ENCODE data around the gene ALDH3B2. TPM values are rescaled to one million over a fixed set of nuclear protein-coding genes. Genes with fewer than 3 reads are reported as not detected.
A peak's percentile ranks its signal among the peaks of the same experiment; 100 is the strongest.
"Not testable (repeated sequence)": the region's sequence is repeated elsewhere in the genome, so short reads cannot be mapped to it uniquely, and the experiment has no call there.

ALDH3B2 gene
- total RNA-seq, 1 donor from 2014 or later, result not detected

DNA sequence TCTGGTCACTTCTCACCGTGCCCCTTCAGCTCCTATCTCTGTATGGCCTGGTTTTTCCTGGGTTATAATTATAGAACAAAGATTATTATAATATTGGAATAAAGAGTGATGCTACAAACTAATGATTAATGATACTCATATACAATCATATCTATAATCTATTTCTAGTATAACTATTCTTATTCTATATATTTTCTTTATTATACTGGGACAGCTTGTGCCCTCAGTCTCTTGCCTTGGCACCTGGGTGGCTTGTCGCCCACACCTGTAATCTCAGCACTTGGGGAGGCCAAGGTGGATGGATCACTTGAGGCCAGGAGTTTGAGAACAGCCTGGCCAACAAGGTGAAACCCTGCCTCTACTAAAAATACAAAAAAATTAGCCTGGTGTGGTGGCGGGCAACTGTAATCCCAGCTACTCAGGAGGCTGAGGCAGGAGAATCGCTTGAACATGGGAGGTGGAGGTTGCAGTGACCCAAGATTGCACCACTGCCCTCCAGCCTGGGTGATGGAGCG lies 14.7 kb downstream of the ALDH3B2 start:
- DNase-seq; H3K36me3 ChIP-seq; H3K4me1 ChIP-seq; H3K27ac ChIP-seq (replicated peaks); H3K27me3 ChIP-seq (ENCODE audit: low read depth); H3K9me3 ChIP-seq (replicated peaks); intact Hi-C loops (cut with micrococcal nuclease); H3K4me3 ChIP-seq: not testable (repeated sequence)
- TF ChIP-seq, protein P1, sequence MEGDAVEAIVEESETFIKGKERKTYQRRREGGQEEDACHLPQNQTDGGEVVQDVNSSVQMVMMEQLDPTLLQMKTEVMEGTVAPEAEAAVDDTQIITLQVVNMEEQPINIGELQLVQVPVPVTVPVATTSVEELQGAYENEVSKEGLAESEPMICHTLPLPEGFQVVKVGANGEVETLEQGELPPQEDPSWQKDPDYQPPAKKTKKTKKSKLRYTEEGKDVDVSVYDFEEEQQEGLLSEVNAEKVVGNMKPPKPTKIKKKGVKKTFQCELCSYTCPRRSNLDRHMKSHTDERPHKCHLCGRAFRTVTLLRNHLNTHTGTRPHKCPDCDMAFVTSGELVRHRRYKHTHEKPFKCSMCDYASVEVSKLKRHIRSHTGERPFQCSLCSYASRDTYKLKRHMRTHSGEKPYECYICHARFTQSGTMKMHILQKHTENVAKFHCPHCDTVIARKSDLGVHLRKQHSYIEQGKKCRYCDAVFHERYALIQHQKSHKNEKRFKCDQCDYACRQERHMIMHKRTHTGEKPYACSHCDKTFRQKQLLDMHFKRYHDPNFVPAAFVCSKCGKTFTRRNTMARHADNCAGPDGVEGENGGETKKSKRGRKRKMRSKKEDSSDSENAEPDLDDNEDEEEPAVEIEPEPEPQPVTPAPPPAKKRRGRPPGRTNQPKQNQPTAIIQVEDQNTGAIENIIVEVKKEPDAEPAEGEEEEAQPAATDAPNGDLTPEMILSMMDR (IDR thresholded peaks at IDR 0.05; ENCODE audit: borderline replicate concordance), result peak; percentile 50

DNA sequence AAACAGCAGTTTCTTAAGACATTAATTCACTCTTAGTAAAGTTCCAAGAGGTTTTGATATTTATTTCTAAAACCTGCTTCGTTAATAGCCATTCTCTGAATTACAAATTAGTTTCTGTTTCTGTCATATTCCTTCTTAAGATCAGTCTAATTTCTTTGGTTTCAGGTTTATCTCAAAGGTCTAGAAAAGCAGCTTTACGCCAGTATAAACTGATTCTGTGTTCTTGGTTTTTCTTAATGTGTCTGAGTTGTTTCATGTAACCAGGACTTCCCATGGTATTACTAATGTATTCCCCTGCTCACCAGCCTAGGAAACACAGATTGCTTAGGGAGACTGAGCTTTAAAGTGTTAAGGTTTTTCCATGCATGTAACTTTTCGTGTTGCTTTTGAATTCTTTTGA lies 17.1 kb downstream of the ALDH3B2 start:
- TF ChIP-seq, protein P1 (IDR thresholded peaks at IDR 0.05; ENCODE audit: borderline replicate concordance), result no peak
- DNase-seq, result no peak
- no peaks in the 10 kb centered on the region for H3K36me3 ChIP-seq
- H3K4me1 ChIP-seq, result no peaks in the 10 kb centered on the region
- peaks cover 4% of the 10 kb centered on the region for H3K27me3 ChIP-seq (ENCODE audit: low read depth)
- H3K27ac ChIP-seq (replicated peaks), result no peak overlapping the region
- intact Hi-C loops (cut with micrococcal nuclease), result no loop called here
- H3K4me3 ChIP-seq, result no peak overlapping the region
- H3K9me3 ChIP-seq (replicated peaks), result no peaks in the 10 kb centered on the region

DNA sequence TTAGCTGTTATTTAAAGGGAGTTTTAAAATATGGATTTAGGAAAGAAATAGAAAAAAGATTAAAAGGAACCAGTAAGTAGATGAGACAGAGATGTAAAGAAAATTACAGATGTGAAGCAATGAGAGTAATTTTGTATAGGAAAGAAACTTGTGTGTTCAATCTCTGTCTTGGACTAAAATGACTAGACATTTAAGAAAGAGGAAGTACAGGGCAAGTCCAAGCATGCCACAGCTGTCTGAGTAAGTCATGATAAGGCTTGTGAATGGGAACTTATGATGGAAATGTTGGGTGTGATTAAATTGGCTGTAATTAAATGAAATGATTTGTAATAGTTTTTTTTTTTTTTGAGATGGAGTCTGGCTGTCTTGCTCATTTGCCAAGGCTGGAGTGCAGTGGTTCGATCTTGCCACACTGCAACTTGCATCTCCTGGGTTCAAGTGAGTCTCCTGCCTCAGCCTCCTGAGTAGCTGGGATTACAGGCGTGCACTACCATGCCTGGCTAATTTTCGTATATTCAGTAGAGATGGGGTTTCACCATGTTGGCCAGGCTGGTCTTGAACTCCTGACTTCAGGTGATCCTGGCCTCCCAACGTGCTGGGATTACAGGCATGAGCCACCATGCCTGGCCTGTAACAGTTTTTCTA lies 18.0 kb downstream of the ALDH3B2 start:
- H3K9me3 ChIP-seq (replicated peaks), result no peaks in the 10 kb centered on the region
- no peaks in the 10 kb centered on the region for H3K36me3 ChIP-seq
- peaks cover 4% of the 10 kb centered on the region for H3K27me3 ChIP-seq (ENCODE audit: low read depth)
- H3K4me3 ChIP-seq, result no peak overlapping the region
- intact Hi-C loops (cut with micrococcal nuclease), result no loop called here
- no peaks in the 10 kb centered on the region for H3K4me1 ChIP-seq
- TF ChIP-seq, protein P1 (IDR thresholded peaks at IDR 0.05; ENCODE audit: borderline replicate concordance), result no peak
- no peak overlapping the region for H3K27ac ChIP-seq (replicated peaks)
- DNase-seq, result no peak

DNA sequence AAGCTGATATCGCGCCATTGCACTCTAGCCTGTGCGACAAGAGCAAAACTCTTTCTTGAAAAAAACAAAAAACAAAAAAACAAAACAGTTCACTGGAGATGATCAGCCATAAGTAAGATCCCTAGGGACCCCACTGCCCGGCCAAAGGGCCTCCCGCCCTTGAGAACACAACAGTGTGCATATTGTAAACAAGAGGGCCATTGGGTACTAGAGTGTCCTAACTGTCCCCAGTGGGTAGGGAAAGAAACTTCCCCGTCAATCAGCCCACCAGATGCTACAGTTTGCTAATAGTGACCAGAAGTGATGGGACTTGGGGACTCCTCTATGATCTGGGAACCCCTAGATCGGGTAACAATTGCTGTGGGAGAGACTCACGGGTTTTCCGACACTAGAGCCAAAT lies 20.2 kb downstream of the ALDH3B2 start:
- TF ChIP-seq, protein P1 (IDR thresholded peaks at IDR 0.05; ENCODE audit: borderline replicate concordance), result no peak
- H3K27ac ChIP-seq (replicated peaks), result no peak overlapping the region
- H3K4me3 ChIP-seq, result no peak overlapping the region
- peaks cover 21% of the 10 kb centered on the region for H3K27me3 ChIP-seq (ENCODE audit: low read depth)
- no peaks in the 10 kb centered on the region for H3K36me3 ChIP-seq
- intact Hi-C loops (cut with micrococcal nuclease), result no loop called here
- no peaks in the 10 kb centered on the region for H3K9me3 ChIP-seq (replicated peaks)
- no peaks in the 10 kb centered on the region for H3K4me1 ChIP-seq
- DNase-seq, result no peak

DNA sequence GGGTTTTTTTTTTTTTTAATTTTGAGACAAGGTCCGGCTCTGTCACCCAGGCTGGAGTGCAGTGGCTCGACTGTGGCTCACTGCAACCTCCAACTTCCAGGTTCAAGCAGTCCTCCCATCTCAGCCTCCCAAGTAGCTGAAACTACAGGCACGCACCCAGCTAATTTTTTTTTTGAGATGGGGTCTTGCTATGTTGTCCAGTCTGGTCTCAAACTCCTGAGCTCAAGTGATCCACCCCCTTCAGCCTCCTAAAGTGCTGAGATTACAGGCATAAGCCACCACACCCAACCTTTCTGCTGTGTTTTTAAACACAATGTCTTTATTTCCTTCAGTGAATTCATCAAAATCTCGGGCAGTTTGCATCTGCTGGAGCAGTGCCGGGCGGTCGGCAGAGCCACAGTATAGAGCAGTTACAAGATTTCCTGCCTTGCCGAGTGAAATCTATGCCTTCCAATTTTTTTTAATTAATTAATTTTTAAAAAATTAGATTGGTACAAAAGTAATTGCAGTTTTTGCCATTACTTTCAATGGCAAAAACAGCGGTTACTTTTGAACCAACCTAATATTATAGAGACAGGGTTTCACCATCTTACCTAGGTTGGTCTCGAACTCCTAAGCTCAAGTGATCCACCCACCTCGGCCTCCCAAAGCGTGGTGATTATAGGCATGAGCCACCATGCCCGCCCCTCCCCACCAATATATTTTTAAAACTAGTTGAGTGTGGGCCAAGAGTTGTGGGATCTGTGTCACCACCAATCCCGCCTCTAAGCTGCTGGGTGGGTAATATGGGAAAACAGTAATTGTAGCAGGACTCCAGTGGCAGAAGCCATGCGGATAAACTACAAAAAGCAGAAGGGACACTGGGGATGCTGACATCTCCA lies 21.2 kb downstream of the ALDH3B2 start:
- Histone ChIP-seq H3K4me3 (no peak overlapping the region), H3K27ac (replicated peaks) (no peak overlapping the region), H3K9me3 (replicated peaks) (no peaks in the 10 kb centered on the region), H3K27me3 (ENCODE audit: low read depth) (peaks cover 31% of the 10 kb centered on the region), H3K4me1 (no peaks in the 10 kb centered on the region), H3K36me3 (no peaks in the 10 kb centered on the region)
- TF ChIP-seq, protein P1 (IDR thresholded peaks at IDR 0.05; ENCODE audit: borderline replicate concordance), result no peak
- intact Hi-C loops (cut with micrococcal nuclease), result no loop called here
- no peak for DNase-seq
